ENCODE data around the gene RGS6.

DNA sequence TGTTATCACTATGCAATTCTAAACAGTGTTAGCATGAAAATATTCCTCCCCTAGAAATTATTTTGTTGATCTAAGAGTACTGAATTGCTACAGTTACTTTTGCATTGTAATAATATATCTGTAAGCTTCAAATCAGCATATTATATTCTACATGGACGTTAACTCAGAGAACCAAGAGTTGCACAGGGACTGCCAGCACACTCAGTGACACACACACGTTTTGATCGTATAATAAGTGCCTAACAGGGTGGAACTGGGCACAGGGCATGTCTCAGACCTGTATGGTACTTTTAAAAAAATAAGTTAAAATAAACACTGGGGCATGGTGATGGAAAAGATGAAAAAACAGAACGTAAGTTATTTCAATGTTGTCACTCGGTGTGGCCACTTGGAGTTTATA, 451.6 kb downstream of the RGS6 start:
- TF ChIP-seq, protein P1, sequence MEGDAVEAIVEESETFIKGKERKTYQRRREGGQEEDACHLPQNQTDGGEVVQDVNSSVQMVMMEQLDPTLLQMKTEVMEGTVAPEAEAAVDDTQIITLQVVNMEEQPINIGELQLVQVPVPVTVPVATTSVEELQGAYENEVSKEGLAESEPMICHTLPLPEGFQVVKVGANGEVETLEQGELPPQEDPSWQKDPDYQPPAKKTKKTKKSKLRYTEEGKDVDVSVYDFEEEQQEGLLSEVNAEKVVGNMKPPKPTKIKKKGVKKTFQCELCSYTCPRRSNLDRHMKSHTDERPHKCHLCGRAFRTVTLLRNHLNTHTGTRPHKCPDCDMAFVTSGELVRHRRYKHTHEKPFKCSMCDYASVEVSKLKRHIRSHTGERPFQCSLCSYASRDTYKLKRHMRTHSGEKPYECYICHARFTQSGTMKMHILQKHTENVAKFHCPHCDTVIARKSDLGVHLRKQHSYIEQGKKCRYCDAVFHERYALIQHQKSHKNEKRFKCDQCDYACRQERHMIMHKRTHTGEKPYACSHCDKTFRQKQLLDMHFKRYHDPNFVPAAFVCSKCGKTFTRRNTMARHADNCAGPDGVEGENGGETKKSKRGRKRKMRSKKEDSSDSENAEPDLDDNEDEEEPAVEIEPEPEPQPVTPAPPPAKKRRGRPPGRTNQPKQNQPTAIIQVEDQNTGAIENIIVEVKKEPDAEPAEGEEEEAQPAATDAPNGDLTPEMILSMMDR (IDR thresholded peaks at IDR 0.05; ENCODE audit: low read depth, low read length, missing input control) = no peak
- TF ChIP-seq, protein P2, sequence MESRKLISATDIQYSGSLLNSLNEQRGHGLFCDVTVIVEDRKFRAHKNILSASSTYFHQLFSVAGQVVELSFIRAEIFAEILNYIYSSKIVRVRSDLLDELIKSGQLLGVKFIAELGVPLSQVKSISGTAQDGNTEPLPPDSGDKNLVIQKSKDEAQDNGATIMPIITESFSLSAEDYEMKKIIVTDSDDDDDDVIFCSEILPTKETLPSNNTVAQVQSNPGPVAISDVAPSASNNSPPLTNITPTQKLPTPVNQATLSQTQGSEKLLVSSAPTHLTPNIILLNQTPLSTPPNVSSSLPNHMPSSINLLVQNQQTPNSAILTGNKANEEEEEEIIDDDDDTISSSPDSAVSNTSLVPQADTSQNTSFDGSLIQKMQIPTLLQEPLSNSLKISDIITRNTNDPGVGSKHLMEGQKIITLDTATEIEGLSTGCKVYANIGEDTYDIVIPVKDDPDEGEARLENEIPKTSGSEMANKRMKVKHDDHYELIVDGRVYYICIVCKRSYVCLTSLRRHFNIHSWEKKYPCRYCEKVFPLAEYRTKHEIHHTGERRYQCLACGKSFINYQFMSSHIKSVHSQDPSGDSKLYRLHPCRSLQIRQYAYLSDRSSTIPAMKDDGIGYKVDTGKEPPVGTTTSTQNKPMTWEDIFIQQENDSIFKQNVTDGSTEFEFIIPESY (IDR thresholded peaks at IDR 0.05) = no peak
- TF ChIP-seq, protein P3, sequence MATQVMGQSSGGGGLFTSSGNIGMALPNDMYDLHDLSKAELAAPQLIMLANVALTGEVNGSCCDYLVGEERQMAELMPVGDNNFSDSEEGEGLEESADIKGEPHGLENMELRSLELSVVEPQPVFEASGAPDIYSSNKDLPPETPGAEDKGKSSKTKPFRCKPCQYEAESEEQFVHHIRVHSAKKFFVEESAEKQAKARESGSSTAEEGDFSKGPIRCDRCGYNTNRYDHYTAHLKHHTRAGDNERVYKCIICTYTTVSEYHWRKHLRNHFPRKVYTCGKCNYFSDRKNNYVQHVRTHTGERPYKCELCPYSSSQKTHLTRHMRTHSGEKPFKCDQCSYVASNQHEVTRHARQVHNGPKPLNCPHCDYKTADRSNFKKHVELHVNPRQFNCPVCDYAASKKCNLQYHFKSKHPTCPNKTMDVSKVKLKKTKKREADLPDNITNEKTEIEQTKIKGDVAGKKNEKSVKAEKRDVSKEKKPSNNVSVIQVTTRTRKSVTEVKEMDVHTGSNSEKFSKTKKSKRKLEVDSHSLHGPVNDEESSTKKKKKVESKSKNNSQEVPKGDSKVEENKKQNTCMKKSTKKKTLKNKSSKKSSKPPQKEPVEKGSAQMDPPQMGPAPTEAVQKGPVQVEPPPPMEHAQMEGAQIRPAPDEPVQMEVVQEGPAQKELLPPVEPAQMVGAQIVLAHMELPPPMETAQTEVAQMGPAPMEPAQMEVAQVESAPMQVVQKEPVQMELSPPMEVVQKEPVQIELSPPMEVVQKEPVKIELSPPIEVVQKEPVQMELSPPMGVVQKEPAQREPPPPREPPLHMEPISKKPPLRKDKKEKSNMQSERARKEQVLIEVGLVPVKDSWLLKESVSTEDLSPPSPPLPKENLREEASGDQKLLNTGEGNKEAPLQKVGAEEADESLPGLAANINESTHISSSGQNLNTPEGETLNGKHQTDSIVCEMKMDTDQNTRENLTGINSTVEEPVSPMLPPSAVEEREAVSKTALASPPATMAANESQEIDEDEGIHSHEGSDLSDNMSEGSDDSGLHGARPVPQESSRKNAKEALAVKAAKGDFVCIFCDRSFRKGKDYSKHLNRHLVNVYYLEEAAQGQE (IDR thresholded peaks at IDR 0.05) = no peak
- no peak for TF ChIP-seq GABPA (IDR thresholded peaks at IDR 0.05 in 1 of 2, conservative IDR thresholded peaks at IDR 0.05 in 1 of 2)
- no peak for TF ChIP-seq SP1 (IDR thresholded peaks at IDR 0.05)
- no peak for TF ChIP-seq FOXA1 (IDR thresholded peaks at IDR 0.05)
- no peak for TF ChIP-seq TAF1 (conservative IDR thresholded peaks at IDR 0.05)
- TF ChIP-seq RAD21 (IDR thresholded peaks at IDR 0.05) = no peak
- TF ChIP-seq, protein P4, sequence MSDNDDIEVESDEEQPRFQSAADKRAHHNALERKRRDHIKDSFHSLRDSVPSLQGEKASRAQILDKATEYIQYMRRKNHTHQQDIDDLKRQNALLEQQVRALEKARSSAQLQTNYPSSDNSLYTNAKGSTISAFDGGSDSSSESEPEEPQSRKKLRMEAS (IDR thresholded peaks at IDR 0.05) = no peak
